Fibroblast of peridontal ligament (primary cell): Measurements from ENCODE around the gene TTLL11.
"Not testable (repeated sequence)": the region's sequence is repeated elsewhere in the genome, so short reads cannot be mapped to it uniquely, and the experiment has no call there.

ENCODE experiments used
- DNase-seq: peaks from one replicate; pipeline ENCODE4 v3.0.0-alpha.2; 2010; ENCODE audit errors: extremely low read depth

TTLL11 gene

DNA sequence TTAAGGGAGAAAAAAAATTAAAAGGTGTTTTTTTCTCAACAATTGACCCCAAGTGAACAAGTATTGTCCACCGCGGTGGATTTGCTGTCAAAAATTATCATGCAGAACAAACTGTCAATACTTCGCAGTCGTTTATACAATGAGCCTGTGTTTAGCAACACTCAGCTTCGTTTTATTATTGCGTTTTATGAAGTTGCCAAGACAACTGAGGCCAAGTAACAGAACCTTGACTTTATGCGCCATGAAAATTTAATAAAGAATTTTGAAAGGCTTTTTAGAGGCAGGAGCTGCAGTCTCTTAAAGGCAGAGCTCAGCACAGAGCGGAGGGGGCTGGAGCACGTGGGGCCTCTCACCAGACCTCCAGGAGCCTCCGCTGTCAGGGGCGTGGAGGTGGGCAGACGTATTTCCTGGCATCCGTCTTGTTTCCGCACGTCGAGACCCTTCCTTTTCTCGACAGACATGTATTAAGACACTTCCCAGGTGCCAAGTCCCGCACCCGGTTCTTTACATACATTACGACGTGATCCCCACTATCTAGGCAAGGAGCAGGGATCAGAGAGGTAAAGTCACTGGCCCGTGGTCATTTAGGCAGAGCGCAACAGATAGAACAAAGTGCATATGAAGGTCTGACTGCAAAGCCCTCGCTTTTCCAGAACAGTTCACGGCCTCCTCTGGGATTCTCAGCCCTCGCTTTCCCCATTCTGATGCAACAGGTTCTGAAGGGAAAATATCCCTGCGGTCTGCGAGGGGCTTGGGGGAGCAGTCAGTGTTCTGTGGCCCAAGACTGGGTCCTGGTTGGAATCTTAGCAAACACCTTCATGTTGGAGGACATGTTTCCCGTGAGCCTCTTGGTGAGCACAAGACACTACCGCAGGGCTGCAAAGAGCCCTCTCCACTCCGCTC is 277.3 kb downstream of the TTLL11 start:
- no peak for DNase-seq

DNA sequence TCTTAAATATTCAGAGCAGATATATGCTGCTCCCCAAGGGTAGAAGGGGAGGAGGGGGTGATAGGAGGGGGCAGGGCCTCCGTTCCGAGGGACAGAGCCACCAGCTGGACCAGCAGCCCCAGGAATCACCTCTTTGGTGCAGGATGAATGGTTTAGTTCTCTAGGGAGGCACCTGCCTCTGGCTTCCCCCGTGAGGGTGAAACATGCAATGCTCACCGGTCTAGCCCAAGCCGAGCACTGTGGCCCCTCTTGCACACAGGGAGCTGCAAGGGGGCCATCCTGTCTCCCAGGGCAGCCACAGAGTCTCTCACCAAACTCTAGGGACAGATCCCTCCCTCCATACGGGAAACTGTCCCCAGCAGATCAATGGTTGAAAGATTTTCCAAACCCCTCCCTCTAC is 278.0 kb downstream of the TTLL11 start:
- no peak for DNase-seq

DNA sequence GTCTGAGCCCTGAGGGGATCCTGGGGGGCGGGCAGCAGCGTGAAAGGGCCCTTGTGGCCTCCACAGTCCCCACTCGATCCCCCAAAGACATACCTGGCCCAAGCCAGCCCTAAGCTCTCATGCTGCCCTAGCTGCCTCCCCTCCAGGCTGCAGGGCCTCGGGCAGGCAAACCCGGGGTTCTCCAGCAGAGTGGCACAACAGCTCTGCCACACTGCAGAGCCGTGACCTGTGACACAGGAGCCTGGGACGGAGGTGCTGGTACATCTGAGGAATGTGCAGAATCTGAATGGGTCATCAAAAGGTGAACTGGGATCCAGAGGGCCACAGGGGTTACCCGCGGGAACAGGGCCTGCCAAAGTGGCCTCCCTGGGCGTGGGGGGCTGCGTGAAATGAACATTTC is 278.5 kb downstream of the TTLL11 start:
- DNase-seq = no peak

- no peak for DNase-seq
These were observed 279.4 kb downstream of the TTLL11 start for GRCh38 chr9:121813519-121814210.

DNA sequence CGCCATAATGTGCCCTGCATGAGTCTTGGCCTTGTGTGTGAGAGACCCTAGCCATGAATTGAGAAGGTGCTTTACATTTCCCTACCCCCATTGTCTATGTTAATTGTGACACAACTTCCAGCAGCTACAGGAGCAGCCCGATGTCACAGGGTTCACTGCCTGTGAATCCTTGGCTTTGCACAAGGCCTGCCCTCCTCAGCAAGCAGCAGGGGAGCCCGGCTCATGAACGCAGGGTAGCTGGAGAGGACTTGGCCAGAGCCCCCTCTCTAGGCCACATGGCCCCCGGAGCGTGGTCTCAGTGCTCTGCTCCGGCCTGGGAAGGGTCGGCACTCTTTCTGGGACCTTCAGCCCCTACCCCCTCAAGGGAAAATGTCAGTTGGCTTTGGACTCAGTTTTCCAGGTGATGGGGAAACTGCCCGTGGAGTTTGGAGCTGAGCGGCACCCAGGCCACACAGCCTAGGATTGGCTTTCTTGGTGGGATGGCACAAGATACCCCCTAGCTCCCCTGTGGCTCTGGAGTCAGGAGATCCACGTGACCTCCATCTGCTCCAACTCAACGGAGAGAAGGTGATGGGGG is 280.9 kb downstream of the TTLL11 start:
- DNase-seq = no peak

DNA sequence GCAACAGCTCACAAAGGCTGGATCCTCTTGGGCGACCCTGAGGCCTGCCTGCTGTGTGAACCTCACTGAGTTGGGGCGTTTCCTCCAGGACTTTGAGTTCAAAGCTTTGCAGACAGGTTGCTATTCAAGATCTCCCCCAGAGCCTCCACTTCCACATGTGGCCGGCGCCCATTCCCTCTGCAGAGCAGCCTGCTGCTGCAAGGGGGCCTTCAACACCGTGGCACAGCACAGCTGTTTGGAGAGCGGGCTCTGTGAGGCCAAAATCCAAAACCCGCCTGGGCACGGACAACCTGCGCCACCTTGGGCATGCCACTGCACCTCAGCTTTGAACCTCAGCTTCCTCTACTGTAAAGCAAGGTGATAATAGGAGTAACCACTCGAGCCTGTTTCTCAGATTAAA is 281.4 kb downstream of the TTLL11 start:
- no peak for DNase-seq

DNA sequence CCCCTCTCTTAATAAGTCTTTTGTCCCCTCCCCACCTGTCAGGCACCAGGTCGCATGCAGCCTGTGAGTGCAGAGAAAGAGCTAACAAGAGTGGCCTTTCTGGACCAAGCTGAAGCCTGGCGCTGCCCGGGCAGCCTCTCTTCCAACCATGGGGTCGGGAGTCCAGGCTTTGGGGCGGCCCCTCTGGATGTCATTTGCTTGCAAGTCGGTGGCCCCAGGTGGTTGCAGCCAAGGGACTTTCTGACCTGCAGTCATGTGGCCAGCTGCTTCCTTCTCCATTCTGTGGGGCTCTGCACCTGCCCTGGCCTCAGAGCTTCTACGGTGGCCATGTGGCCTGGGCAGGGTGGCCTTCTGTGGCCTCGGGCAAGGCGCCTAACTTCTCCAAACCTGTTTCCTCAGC is 282.0 kb downstream of the TTLL11 start:
- DNase-seq = no peak

- no peak for DNase-seq
These were observed 282.6 kb downstream of the TTLL11 start for GRCh38 chr9:121810489-121810888.

DNA sequence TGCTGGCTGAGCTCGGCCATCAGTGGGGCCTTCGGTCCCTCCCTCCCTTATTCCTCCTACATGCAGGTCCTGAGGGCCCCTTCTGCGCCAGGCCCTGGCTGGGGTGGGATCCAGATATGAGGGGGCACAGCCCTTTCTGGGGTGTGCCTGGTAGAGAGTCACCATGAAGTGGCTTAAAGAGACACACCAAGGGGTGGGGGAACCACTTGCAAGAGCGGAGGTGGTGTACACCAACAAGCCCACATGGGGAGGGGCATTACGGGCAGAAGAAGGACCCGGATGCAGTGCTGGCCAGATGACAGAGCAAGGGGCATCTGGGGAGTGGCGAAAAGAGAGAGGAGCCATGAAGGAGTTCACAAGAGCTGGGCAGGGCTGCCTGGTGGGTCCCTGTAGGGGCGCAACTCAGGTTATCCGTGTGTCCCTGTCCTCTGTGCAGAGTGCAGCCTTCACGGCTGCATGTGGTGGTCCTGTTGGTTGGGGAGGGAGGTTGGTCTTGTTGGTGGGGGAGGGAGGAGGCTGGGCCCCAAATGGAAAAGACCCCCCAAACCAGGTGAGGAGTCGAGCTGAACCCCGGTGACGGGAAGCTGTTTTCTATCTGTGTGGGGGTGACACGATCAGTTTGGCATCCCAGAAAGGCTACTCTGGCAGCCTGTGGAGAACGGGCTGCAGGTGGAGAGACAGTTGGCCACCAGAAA is 283.6 kb downstream of the TTLL11 start:
- DNase-seq = no peak

DNA sequence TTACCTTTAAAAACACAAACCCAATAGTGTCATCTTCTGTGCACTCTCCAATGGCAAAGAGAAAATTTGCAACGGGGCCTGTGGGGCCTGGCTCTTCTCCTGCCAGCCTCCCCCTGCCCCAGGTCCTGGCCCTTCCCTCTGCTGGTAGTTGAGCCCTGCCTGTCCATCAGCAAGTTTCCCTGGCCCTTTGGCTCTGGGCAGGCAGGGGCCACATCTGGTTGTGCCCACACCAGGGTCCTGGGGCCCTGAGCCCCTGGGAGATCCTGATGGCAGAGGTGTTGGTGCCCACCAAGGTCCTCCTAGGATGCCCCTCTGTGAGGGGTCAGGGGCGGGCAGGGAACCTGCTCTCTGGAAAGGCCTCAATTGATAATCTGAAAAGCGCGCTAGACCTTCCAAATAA is 284.3 kb downstream of the TTLL11 start:
- no peak for DNase-seq

GRCh38 chr9:121807823-121808278 is 285.3 kb downstream of the TTLL11 start:
- DNase-seq = no peak

DNA sequence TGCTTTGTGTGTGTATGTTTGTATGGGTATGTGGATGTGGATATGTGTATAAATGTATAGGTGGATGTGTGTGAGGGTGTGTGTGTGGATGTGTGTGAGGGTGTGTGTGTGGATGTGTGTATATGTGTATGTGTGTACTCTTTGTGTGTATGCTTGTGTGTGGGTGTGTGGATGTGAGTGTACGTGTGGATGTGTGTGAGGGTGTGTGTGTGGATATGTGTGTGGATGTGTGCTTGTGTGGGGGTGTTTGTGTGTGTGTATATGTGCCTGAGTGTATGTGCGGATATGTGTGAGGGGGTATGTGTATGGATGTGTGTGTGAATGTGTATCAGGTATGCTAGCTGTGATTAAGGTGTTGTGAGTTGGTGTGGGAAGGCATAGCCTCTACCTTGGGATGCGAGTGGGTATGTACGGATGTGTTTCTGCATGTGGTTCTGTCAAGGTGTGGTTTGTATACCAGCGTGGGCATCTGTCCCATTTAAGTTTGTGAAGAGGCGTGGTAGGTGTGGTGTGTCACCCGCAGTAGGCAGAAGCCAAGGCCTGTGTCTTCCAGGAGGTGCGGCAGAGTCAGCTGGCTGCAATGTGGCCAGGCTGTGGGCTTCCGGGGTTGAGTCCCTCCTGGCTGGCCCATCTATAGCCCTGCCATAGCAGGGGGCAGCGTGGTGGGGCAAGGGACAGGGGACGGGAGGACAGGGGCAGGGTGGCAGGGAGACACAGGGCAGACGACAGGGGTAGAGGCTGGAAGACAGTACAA is 285.9 kb downstream of the TTLL11 start:
- DNase-seq = no peak

- no peak for DNase-seq
These were observed 290.4 kb downstream of the TTLL11 start for GRCh38 chr9:121802753-121803152.

- DNase-seq = no peak
These were observed 291.5 kb downstream of the TTLL11 start for GRCh38 chr9:121801579-121801978.

DNA sequence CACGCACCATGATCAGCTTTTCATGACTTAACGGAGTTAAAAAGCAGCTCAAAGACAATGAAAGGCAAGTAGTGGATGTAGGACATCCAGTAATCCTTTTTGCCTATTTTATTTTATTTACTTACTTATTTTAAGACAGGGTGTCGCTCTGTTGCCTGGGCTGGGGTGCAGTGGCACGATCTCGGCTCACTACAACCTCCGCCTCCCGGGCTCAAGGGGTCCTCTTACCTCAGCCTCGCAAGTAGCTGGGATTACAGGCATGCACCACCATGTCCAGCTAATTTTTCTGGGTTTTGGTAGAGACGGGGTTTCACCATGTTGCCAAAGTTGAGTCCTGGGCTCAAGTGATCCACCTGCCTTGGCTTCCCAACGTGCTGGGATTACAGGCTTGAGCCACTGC is 292.7 kb downstream of the TTLL11 start:
- DNase-seq = no peak

DNA sequence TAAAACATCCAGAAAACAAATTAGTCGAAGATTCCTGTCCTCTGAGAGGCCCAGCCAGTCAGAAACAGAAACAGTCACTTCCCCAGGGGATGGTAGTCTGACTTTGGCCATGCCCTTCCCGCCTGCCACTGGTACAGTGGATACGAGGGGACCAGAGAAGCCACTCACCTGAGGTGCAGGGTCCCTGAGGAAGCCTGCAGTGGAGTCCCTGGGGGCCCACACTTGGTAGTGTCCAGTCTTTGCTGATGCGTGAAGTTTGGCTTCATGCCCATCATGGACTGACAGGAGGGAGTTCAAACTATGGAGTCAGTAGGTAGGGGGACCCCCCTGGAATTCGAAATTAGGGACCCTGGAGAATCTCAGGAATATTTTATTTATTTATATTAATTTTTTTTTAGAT is 294.2 kb downstream of the TTLL11 start:
- DNase-seq = no peak

DNA sequence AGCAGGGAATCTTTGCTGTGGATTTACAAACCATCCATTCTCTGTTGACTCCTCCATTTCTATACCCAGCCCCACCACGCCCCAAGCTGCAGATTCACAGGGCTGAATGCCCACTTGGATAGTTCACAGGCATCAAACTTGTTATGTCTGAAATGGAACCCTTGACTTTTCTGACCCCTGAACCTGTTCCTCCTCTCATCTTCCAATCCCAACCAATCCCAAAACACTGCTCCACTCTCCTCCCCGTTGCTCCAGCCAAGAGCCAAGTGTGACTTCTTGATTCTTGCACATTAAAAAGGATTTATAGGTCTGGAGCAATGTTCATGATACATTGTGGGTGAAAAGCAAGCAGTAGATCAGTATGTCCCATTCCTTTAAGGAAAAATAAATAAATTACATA is 296.0 kb downstream of the TTLL11 start:
- DNase-seq = no peak

DNA sequence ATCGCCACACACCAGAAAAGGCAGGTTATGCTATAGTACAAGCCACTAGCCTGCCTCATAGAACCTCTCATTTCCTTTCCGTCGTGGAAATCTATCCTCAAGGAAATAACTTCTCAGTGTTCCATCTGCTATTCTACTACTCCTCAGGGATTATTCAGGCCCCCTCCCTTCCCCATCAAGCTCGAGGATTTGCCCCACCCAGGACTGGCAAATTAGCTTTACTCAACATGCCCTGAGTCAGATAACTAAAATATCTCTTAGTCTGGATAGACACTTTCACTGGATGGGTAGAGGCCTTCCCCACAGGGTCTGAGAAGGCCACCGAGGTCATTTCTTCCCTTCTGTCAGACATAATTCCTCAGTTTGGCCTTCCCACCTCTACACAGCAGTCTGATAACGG is 298.8 kb downstream of the TTLL11 start:
- DNase-seq = not testable (repeated sequence)

- DNase-seq = not testable (repeated sequence)
These were observed 300.6 kb downstream of the TTLL11 start for GRCh38 chr9:121792476-121792875.

GRCh38 chr9:121790841-121791240 is 302.3 kb downstream of the TTLL11 start:
- no peak for DNase-seq

DNA sequence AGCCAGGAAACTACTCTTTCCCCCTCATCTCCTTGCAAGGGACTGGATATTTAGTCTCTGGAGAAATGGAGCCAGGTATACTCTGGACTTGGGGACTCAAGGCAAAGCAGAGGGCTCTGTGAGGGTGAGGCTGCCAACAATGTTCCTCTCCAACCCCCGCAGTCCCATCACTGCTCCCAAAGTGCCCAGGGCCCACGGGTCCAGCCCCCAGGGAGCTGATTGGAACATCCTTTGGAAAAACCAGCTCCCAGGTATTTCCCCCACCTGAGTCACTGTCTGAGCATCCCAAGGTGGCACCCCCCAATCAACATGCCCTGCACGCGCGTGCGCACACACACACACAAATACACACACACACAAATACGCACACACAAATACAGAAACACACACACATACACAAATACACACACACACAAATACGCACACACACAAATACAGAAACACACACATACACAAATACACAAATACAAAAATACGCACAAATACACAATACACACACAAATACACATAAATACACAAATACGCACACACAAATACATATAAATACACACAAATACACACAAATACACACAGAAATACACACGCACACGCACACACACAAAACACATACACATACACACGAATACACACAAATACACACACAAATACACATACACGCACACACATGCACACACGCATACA is 304.3 kb downstream of the TTLL11 start:
- no peak for DNase-seq
